GM21390 (cell line): ENCODE results near the gene LY6G6C.

Source experiments
- ATAC-seq: cut with Tn5 transposase; IDR thresholded peaks from one replicate; pipeline ENCODE4 v1.9.1; 2021; ENCODE audit not compliant: unreplicated experiment

LY6G6C gene

GRCh38 chr6:31721351-31722020, at the start of gene LY6G6C:
TSS of gene LY6G6C (minus strand) at chr6:31721746. CDS start at chr6:31721679, 67 bp downstream.
- ATAC-seq: no peak

- no peak for ATAC-seq
Observed at GRCh38 chr6:31770860-31771259, 49.3 kb upstream of the LY6G6C start.

GRCh38 chr6:31769684-31770371, 48.3 kb upstream of the LY6G6C start:
- no peak for ATAC-seq

- ATAC-seq: no peak
Observed at GRCh38 chr6:31768363-31769257, 47.1 kb upstream of the LY6G6C start.

GRCh38 chr6:31767096-31767645, 45.6 kb upstream of the LY6G6C start:
- ATAC-seq: no peak

- no peak for ATAC-seq
Observed at GRCh38 chr6:31765910-31766794, 44.6 kb upstream of the LY6G6C start.

- ATAC-seq: no peak
Observed at GRCh38 chr6:31765559-31765909, 44.0 kb upstream of the LY6G6C start.

GRCh38 chr6:31764198-31764597, 42.7 kb upstream of the LY6G6C start:
- no peak for ATAC-seq

- no peak for ATAC-seq
Observed at GRCh38 chr6:31763619-31763940, 42.0 kb upstream of the LY6G6C start.

GRCh38 chr6:31762878-31763618, 41.5 kb upstream of the LY6G6C start:
- no peak for ATAC-seq

GRCh38 chr6:31762356-31762755, 40.8 kb upstream of the LY6G6C start, which contains the start of gene SAPCD1:
TSS of gene SAPCD1 (plus strand) at chr6:31762656. CDS start at chr6:31763055, 399 bp downstream.
- ATAC-seq: no peak

GRCh38 chr6:31761343-31761742, 39.8 kb upstream of the LY6G6C start:
- ATAC-seq: no peak

GRCh38 chr6:31760790-31761189, 39.2 kb upstream of the LY6G6C start:
- ATAC-seq: no peak

GRCh38 chr6:31758281-31758680, 36.7 kb upstream of the LY6G6C start:
- no peak for ATAC-seq

GRCh38 chr6:31752739-31753319, 31.3 kb upstream of the LY6G6C start:
- no peak for ATAC-seq

- ATAC-seq: no peak
Observed at GRCh38 chr6:31750411-31751022, 29.0 kb upstream of the LY6G6C start.

- no peak for ATAC-seq
Observed at GRCh38 chr6:31749301-31750036, 27.9 kb upstream of the LY6G6C start.

- no peak for ATAC-seq
Observed at GRCh38 chr6:31744422-31744821, 22.9 kb upstream of the LY6G6C start.
